Tibial artery (tissue), 4 donors: ENCODE data around the gene AKAIN1.

ENCODE experiments used
- DNase-seq, 2 donors: peaks; one replicate each; pipeline ENCODE4 v3.0.0-alpha.2; 2019
- H3K27ac ChIP-seq, 2 donors: fragments of 200-600 bp; sonication (generic) in 1 of 2; 1 replicate in 1 of 2; 2 replicates in 1 of 2; pipeline ENCODE4 v1.5.1; 2018 to 2019; ENCODE audit warnings: mild to moderate bottlenecking in 1 of 2
- H3K27me3 ChIP-seq, 2 donors: fragments of 200-600 bp; sonication (generic) in 1 of 2; one replicate each; pipeline versions ENCODE4 v1.5.1 to v1.6.0; 2016 to 2019
- H3K36me3 ChIP-seq, 3 donors: fragments of 200-600 bp; sonication (generic) in 2 of 3; one replicate each; pipeline ENCODE4 v1.5.1; 2016 to 2019; ENCODE audit warnings: mild to moderate bottlenecking in 2 of 3
- H3K4me1 ChIP-seq, 4 donors: fragments of 200-600 bp; sonication (generic) in 2 of 4; 1 replicate in 3 of 4; 2 replicates in 1 of 4; pipeline ENCODE4 v1.5.1; 2016 to 2019
- H3K4me3 ChIP-seq, 2 donors: fragments of 200-600 bp; sonication (generic) in 1 of 2; 1 replicate in 1 of 2; 2 replicates in 1 of 2; pipeline ENCODE4 v1.5.1; 2018 to 2019; ENCODE audit warnings: mild to moderate bottlenecking in 2 of 2
- H3K9me3 ChIP-seq, 3 donors: fragments of 200-600 bp; sonication (generic) in 1 of 3; one replicate each; pipeline ENCODE4 v1.5.1; 2016 to 2019
- CTCF ChIP-seq, 2 experiments: fragments of 200-600 bp in 1 of 2; fragments of 450-650 bp in 1 of 2; IDR thresholded peaks; one replicate each; pipeline ENCODE4 v1.5.1; 2017 to 2019; ENCODE audit warnings: antibody characterized with exemption in 2 of 2, mild to moderate bottlenecking in 1 of 2, moderate library complexity in 1 of 2
- intact Hi-C: fragments of 100-400 bp; cut with DNase I; formaldehyde crosslinking; loops from one replicate; pipeline ENCODE4 v1.15.0; 2023; ENCODE audit warnings: low total_unique reads

Gene AKAIN1

GRCh38 chr18:5173646-5174045 is 23.4 kb downstream of the AKAIN1 start:
- no peak for DNase-seq
- Histone ChIP-seq H3K36me3 (no peaks in the 10 kb centered on the region), H3K4me1 (no peaks in the 10 kb centered on the region), H3K4me3 (no peak overlapping the region), H3K9me3 (no peaks in the 10 kb centered on the region), H3K27ac (no peak overlapping the region), H3K27me3 (no peaks in the 10 kb centered on the region)
- TF ChIP-seq CTCF (IDR thresholded peaks at IDR 0.05), result no peak
- intact Hi-C loops, result no loop called here

GRCh38 chr18:5173236-5173635 is 23.8 kb downstream of the AKAIN1 start:
- no peak for DNase-seq
- TF ChIP-seq CTCF (IDR thresholded peaks at IDR 0.05), result no peak
- H3K36me3 ChIP-seq, result no peaks in the 10 kb centered on the region
- intact Hi-C loops, result no loop called here
- H3K4me3 ChIP-seq, result no peak overlapping the region
- no peaks in the 10 kb centered on the region for H3K27me3 ChIP-seq
- H3K4me1 ChIP-seq, result no peaks in the 10 kb centered on the region
- no peak overlapping the region for H3K27ac ChIP-seq
- H3K9me3 ChIP-seq, result no peaks in the 10 kb centered on the region

GRCh38 chr18:5167831-5168230 is 29.2 kb downstream of the AKAIN1 start:
- TF ChIP-seq CTCF (IDR thresholded peaks at IDR 0.05), result no peak
- no peak overlapping the region for H3K27ac ChIP-seq
- no peaks in the 10 kb centered on the region for H3K4me1 ChIP-seq
- H3K4me3 ChIP-seq, result no peak overlapping the region
- H3K36me3 ChIP-seq, result no peaks in the 10 kb centered on the region
- H3K27me3 ChIP-seq, result no peaks in the 10 kb centered on the region
- intact Hi-C loops, result no loop called here
- no peak for DNase-seq
- no peaks in the 10 kb centered on the region for H3K9me3 ChIP-seq

- no peaks in the 10 kb centered on the region for H3K36me3 ChIP-seq
- DNase-seq, result no peak
- intact Hi-C loops, result no loop called here
These were observed 30.3 kb downstream of the AKAIN1 start for GRCh38 chr18:5166606-5167280.

GRCh38 chr18:5164903-5165302 is 32.2 kb downstream of the AKAIN1 start:
- H3K36me3 ChIP-seq, result no peaks in the 10 kb centered on the region
- DNase-seq, result no peak
- H3K4me1 ChIP-seq, result no peaks in the 10 kb centered on the region
- no peak overlapping the region for H3K4me3 ChIP-seq
- no peaks in the 10 kb centered on the region for H3K9me3 ChIP-seq
- intact Hi-C loops, result no loop called here
- no peak overlapping the region for H3K27ac ChIP-seq
- TF ChIP-seq CTCF (IDR thresholded peaks at IDR 0.05), result no peak
- no peaks in the 10 kb centered on the region for H3K27me3 ChIP-seq

More at GRCh38 chr18:5166606-5167280, 30.3 kb downstream of the AKAIN1 start:
- H3K27ac ChIP-seq, result no peak overlapping the region
- no peak overlapping the region for H3K4me3 ChIP-seq
- H3K27me3 ChIP-seq, result no peaks in the 10 kb centered on the region
- no peaks in the 10 kb centered on the region for H3K4me1 ChIP-seq
- no peaks in the 10 kb centered on the region for H3K9me3 ChIP-seq
- TF ChIP-seq CTCF (IDR thresholded peaks at IDR 0.05), result no peak

GRCh38 chr18:5162111-5162510 is 34.9 kb downstream of the AKAIN1 start:
- DNase-seq, result no peak

More at GRCh38 chr18:5162111-5162510, 34.9 kb downstream of the AKAIN1 start:
- TF ChIP-seq CTCF (IDR thresholded peaks at IDR 0.05), result no peak
- H3K4me1 ChIP-seq, result no peaks in the 10 kb centered on the region
- no peaks in the 10 kb centered on the region for H3K27me3 ChIP-seq
- intact Hi-C loops, result no loop called here
- H3K4me3 ChIP-seq, result no peak overlapping the region
- H3K9me3 ChIP-seq, result no peaks in the 10 kb centered on the region
- no peak overlapping the region for H3K27ac ChIP-seq
- no peaks in the 10 kb centered on the region for H3K36me3 ChIP-seq
